SHP77 treated with DMSO at 0.1 percent for 48 hours (cell line): ENCODE data around the gene CCDC90B.
"Not testable (repeated sequence)": the region's sequence is repeated elsewhere in the genome, so short reads cannot be mapped to it uniquely, and the experiment has no call there.

Experiments used
- DNase-seq: peaks from one replicate; lab custom pipeline; 2025; lab: John Stamatoyannopoulos, UW

CCDC90B gene

DNA sequence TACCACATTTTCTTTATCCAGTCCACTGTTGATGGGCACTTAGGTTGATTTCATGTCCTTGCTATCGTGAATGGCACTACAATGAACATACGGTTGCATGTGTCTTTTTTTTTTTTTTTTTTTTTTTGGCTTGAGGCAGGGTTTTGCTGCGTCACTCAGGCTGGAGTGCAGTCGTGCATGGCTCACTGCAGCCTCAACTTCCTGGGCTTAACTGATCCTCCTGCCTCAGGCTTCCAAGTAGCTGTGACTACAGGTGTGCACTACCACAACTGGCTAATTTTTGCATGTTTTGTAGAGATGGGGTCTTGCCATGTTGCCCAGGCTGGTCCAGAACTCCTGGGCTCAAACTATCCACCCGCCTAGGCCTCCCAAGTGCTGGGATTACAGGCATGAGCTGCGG is 1.5 kb upstream of the CCDC90B start:
- no peak for DNase-seq

DNA sequence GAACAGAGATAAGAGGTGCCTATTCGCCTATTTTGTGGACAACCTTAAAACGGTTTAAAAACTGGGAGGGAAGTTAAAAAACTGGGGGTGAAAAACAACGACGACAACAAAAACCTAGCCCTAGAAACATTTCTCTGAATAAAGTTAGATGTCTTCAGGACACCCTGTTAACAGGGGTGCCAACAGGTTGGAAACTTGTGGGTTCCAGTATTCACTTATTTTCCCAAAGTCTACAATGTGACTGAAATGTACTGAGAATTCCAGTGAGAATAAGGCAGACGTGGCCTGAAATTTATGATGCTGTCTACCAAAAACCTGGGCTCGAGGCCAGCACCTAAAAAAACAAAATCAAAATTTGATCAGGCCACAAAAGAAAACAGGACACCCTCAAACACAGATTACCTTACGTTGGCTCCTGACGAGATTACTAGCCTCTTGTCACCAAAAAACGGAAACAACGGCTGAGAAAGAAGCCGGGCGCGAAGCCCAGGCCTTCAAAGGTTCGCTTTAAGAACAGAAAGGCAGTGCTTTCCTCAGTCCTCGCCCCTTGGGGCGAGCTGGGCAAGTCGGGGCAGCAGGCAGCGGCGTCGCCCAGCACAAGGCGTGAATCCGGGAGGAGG is 906 bp downstream of the CCDC90B start:
- DNase-seq, result no peak

DNA sequence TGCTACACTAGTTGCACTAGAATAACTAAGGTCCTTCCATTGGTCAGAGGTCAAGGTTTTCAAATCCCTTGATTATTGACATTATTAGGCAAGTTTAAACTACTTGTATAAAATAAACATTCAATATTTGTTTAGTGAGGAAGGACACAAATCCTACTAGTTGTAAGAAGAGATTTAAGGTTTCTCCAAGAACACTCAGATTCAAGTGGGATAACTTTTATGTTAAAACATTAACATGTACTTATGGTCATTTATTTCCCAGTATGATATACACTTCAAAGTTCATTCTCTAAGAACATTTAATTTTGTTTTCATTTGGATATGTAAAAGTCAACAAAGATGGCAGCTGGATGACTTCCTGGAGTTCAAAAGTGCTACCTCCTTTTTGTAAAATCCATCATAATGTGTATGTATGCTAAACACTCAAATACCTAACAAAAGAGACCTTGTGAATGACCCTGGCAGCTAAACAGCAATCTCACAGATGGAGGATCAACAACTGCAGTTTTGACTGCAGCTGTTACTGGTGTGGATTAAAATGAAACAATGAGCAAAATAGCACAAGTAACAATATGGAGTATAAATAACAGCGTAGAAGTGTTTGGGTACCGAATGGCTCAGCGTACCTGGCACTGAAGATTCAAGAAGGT is 1.5 kb downstream of the CCDC90B start:
- DNase-seq, result no peak

DNA sequence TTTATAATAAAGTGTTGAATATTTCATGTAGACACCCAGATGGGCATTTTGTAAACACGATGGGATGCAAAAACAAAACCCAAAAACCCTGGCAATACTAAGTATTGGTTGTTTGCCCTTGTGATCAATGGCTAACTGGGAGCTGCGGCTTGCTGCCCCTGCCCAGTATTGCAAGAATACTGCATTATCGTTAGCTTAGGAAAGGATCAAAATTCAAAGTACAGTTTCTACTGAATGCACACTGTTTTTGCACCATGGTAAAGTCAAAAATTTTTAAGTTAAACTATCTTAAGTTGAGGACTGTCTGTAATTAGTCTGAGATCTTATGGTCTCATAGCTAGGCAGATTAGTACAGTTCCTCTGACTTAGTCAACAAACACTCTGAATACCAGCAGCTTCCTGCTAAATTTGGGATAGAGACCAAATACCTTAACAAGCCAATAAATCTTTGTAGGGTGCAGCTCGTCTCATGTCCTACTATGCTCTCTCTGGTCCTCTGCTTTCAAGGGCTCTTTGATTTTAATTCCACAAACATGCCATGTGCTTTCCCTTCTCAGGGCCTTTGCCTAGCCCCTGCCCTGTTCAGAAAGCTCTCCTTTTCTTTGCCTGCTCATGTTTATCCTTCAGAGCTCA is 4.0 kb downstream of the CCDC90B start:
- DNase-seq, result no peak

DNA sequence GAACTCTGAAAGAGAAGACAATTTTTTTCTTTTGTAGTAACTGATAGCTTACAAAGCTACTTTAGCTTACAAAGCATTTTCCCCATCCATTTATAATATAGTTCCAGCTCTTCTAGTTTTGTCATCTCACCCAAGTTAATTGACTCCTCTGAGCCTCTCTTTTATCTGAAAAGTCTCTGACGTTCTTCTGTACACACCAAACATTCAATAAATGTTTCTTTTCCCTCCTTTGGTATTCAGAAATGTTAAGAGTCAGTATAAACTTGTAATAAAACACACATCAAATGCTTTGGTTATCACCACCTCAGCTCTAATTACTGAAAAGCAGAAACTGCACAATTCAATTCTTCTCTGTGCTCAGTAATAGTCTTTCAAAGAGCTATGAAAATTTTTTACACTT is 5.9 kb downstream of the CCDC90B start:
- no peak for DNase-seq

DNA sequence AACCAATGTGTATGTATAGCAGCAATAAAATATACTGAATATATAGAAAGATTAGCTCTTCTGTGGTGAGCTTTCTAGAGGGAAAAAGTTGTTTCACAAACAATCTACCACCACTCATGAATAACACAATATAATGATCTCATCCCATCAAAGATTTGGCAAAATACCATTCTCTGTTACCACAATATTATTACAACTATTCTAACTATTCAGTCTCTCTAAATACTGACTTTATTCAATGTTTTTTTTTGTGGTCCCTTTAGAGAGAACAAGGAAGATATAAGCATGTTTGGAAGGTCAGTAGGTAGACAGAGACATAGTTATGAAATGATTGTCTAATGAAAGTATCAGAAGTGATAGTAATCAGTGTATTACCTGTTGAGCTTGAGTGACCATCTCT is 7.8 kb downstream of the CCDC90B start:
- no peak for DNase-seq

DNA sequence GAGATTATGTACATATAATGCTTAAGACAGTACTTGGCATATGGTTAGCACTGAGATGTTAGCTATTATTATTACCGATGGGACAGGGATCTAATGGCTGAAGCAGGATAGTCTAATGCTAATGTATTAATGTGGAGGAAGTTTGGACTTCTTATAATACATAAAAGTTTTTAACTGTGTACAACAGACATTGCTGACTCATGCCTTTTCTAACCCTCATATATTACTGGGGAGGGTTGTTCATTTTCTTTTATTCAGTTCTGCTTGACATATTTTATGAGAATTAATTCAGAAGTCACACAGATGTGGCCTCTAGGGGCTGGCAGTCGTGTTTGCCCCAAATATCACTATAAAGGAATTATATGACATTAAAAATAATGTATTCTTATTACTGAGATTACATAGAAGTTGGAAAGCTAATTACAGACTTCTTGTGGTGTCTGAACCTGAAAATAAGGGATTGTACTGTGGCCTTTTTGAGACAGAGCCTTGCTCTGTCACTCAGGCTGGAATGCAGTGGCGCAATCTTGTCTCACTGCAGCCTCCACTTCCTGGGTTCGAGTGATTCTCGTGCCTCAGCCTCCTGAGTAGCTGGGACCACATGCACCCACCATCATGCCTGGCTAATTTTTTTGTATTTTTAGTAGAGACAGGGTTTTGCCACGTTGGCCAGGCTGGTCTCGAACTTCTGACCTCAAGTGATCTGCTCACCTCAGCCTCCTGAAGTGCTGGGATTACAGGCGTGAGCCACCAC is 10.1 kb downstream of the CCDC90B start:
- no peak for DNase-seq

DNA sequence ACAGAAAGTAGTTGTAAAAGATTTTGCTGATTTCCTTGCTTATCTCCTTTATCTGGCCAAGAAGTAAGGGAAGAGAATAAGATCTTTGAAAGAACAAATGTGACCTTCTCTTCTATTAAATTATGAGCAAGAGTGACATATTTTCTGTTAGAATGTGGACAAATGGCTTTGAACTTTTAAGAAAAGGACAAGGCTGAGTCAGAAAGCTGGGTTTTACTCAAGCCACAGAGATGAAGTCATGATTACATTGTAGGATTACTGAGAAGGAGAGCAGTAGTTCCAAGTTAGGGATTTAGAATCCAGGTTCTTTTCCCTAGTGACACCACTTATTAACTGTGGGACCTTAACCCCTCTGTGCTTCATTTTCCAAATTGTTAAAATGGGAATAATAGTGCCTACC is 13.5 kb downstream of the CCDC90B start:
- DNase-seq, result no peak

DNA sequence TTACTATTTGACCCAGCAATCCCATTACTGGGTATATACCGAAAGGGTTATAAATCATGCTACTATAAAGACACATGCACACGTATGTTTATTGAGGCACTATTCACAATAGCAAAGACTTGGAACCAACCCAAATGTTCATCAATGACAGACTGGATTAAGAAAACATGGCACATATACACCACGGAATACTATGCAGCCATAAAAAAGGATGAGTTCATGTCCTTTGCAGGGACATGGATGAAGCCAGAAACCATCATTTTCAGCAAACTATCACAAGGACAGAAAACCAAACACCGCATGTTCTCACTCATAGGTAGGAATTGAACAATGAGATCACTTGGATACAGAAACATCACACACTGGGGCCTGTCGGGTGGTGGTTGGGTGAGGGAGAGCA is 14.4 kb downstream of the CCDC90B start:
- DNase-seq, result not testable (repeated sequence)

DNA sequence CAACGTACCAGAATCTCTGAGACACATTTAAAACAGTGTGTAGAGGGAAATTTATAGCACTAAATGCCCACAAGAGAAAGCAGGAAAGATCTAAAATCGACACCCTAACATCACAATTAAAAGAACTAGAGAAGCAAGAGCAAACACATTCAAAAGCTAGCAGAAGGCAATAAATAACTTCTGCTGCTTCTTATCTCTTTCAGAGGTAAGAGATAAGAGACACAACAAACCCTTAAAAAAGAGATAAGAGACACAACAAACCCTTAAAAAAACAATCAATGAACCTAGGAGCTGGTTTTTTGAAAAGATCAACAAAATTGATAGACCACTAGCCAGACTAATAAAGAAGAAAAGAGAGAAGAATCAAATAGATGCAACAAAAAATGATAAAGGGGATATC is 17.1 kb downstream of the CCDC90B start:
- not testable (repeated sequence) for DNase-seq

DNA sequence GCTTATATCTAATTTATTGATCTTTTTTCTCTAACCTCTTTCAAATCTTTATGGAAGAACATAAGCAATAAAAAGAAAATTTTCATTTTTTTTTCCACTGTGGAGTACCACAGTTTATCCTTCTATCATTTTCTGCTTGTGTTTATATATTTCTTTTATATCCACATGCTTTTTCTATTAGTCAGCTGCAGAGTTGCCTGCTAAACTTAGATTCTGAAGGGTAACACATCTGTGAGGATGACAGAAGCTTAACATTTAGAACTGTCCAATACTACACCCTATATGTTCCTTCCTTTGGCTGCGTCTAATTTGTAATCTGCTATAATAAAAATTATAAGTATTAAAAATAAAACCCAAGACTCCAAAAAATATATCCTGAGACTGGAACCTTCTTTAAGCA is 20.8 kb downstream of the CCDC90B start:
- no peak for DNase-seq

DNA sequence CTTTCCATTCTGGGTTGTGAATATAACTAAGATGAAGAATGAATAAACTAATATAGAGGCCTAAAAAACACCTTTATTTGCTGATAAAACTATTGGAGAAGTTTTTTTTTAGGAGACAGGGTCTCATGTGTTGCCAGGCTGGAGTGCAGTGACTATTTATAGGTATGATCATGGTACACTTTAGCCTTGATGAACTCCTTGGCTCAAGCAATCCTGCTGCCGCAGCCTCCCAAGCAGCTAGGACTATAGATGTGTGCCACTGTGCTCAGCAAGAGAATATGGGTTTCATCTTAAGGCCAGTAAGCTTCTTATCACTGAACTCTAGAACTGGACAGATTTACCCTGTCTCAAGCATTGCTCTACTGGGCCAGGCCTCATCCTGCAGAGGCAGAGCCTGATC is 26.6 kb downstream of the CCDC90B start:
- DNase-seq, result no peak

DNA sequence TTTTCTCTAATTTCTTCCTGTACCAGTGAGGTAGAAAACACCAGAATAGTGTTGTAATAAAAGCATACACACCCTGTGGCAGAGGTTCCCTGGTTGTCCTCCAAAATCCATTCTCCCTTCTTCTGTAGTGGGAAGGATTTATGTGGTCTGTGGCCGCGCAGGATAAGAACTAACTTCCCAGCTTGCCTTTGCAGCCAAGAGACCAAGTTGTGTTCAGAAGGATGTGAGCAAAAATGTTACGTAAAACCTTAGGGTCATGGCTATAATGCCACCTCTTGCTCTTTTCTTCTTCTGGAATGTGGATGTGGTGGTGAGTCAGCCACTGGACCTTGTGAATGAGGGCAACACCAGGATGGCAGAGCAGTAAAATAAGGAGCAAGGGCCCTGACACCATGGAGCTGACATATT is 28.4 kb downstream of the CCDC90B start:
- DNase-seq, result no peak

DNA sequence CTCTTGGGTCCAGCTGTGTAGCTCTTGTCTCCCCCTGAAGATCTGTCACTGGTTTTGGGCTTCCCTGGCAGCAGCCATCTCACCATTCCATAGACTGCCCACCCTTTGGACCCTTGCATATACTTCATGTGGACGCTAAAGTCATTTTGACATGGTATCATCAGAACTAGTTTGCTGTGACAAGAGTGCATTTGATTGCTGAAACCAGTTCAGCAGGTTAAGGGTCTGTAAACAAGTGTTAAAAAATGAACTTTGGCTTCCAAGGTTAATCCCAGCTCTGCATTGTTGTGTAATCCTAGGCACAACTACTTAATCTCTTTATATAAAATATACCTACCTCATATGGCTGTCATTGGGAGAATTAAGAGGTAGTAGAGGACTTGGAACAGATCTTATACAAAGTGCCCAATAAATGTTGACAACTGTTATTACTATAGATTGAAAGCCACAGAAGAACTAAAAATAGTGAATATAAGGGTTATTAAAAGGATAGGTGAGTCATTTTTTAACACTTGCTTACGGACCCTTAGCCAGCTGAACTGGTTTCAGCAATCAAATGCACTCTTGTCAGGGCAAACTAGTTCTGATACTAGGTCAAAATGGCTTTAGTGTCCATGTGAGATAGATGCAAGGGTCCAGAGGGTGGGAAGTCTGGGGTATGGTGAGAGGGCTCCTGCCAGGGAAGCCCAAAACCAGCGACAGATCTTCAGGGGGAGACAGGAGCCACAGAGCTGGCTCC is 29.4 kb downstream of the CCDC90B start:
- DNase-seq, result no peak

DNA sequence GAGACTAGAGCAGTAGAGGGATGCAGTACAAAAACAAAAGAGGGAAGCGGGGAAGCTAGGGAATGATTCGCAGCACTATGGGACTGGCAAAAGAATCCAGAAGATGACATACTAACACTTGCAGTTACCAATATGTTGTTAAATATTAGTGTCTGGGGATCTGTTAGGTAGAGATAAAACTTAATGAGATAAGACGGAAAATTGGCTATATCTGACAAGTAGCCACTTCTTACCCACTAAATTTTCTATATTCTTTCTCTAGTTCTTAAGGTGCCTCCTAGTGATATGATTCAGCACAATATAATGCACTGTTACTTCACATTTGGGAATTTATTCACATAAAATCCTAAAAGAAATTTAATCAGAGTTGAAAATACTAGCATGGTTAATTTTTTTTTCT is 30.8 kb downstream of the CCDC90B start:
- DNase-seq, result no peak

DNA sequence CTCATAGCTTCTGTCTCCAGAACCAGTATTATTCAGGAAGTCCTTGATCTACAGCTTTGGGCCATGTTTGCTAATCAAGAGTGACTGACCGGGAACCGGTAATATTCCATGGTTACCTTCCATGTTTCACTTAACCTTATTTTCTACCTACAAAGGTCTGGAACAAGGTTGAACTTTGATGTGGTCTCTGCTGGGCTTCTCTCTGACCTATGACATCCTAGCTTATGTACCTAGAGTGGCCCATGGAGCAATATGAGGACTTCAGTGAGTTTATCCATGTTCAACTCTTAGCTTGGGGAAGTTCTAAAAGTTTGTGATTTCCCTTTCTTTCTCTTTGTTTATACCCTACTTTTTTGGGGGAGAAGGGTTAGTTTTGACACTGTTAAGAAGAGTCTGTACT is 33.2 kb downstream of the CCDC90B start:
- no peak for DNase-seq

DNA sequence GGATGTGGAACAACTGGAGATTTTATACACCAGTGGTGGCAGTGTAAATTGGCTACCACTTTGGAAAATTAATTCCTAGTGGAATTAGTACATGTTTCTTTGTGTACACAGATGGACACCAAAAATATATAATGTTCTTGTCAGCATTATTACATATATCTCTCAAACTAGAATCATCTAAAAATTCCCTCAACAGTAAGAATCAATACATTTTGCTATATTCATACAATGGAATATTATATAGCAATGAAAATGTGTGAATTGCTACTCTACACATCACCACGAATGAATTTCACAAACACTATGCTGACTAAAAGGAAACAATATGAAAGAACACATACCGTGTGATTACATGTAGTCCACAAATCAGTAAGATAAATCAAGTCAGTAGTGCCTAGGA is 33.9 kb downstream of the CCDC90B start:
- DNase-seq, result no peak

DNA sequence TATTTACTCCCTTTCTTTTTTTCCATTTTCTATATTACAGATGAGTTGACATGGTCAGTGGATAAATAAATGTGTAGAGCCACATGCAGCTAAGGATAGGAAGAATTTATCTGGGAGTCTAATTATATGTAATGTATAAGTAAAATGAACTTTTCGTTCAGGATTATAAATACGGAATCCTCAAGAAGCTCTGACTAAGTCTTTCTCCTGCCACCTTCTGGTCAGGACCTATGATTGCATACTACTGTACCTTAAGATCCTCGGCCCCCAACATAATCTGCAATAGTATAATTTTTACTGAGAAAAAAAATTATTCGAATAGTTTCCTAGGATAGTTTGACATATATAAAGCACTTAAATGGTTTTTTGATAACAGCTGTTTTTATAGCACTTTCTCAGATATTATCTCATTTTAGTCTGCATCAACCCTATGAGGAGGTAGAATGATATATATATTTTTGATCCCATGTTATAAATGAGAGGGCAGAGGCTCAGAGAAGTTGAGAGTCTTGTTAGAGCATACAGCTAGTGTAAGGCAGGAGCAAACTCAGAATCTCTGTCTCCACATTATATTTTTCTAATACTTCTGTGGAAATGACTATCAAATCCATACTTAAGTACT is 36.1 kb downstream of the CCDC90B start:
- DNase-seq, result peak; percentile 8

DNA sequence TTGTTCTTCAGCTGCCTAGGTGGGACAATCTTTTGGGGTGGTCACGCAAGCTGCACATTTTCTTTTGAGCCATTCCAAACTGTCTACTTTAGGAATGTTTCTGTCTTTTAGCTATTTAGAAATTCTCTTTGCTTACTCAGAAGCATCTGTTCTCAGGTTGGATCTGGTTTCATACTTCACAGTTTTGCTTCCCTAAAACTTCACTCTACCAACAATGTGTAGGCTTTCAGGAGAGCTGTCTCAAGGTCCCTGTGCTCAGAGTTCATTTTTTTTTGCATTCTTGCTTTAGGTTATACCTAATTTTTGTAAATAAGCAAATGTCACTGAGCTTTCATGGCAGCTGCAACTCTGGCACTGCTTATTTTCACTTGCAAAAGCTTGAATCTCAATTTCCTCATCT is 36.7 kb downstream of the CCDC90B start:
- no peak for DNase-seq

DNA sequence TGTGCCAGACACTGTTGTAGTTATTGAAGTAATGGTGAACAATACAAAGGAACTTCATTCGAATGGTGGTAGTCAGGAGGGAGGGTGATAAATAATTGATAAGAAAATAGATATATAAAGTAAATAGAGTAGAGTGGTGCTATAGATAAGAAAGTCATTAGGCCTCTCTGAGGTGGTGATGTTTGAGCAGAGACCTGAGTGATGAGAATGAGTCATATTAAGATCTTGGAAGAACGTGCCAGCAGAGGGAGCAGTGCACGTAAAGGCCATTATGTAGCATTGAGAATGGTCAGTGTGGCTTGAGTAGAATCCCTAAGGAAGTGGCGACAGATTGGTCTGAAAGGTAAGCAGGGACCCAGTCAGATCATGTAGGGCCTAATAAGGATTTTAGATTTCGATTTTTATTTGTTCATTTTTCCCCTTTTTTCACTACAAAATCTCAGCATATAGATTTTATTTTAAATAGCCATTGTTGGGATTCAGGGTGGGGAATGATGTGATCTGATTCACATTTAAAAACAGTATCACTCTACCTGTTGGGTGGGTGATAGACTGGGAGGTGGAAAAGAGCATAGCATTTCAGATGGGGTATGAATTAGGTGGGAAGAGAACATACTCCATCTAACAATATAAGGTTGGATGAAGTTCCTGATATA is 44.7 kb downstream of the CCDC90B start:
- DNase-seq, result peak; percentile 25

DNA sequence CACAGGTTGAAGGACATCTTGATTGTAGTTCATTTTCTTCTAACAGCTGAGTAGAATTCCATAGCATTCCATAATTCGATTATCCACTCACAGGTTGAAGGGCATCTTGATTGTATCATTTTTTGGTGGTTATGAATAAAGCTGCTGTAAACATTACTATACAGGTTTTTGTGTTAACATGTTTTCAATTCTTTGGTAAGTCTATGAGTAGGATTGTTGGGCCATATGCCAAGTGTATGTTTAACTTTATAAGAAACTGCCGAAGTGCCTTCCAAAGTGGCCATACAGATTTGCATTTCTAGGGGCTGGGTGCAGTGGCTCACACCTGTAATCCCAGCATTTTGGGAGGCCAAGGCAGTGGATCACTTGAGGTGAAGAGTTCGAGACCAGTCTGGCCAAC is 48.1 kb downstream of the CCDC90B start:
- DNase-seq, result no peak
